K562 (cell line): Measurements from ENCODE around the gene GALNT16. TPM values are rescaled to one million over a fixed set of nuclear protein-coding genes. Genes with fewer than 3 reads are reported as not detected.

ENCODE experiments used
- ATAC-seq: fragments of 200-7000 bp; cut with Tn5 transposase; 3 replicates; pipeline ENCODE4 v1.9.1; 2020; ENCODE audit warnings: moderate library complexity
- BruUV-seq: library from RNA; stranded (reverse); fragments of 400-500 nt; replicated peaks from 2 replicates; lab custom pipeline; 2021; lab: Mats Ljungman, UMichigan
- CTCF ChIA-PET: fragments of 300-600 bp; formaldehyde crosslinking; extraction: SDS; loops from one replicate; lab custom pipeline; 2021; ENCODE audit warnings: low intra/inter-chr PET ratio; lab: Yijun Ruan, JAX
- POLR2A ChIA-PET: fragments of 300-600, 350-650 bp; sonication (Branson Sonifier 250); formaldehyde crosslinking; extraction: SDS; loops from one replicate; lab custom pipeline; 2021; ENCODE audit warnings: antibody characterized with exemption, inconsistent platforms; lab: Yijun Ruan, JAX
- DNase-seq, 4 experiments: peaks; one replicate each; pipeline versions ENCODE4 v3.0.0 to v3.0.0-alpha.2; 2011 to 2018; ENCODE audit warnings: low spot score in 3 of 4, mixed read lengths in 3 of 4; ENCODE audit errors: extremely low read depth in 1 of 4
- FAIRE-seq: peaks from 2 replicates; lab custom pipeline; 2011; peaks lifted over from hg19 to GRCh38; lab: Jason Lieb, UNC
- H2AFZ ChIP-seq: 2 replicates; pipeline ENCODE4 v1.6.0; 2011; ENCODE audit warnings: low read depth, low read length, control low read depth, inconsistent platforms
- H3K27ac ChIP-seq: fragments of 200-600 bp; 3 replicates; pipeline ENCODE4 v1.8.0; 2011; ENCODE audit warnings: low read depth, mild to moderate bottlenecking, control low read depth, inconsistent platforms, low read length, moderate library complexity, mixed read lengths; ENCODE audit errors: extremely low read depth
- H3K27me3 ChIP-seq, 2 experiments: fragments of 300-600 bp in 1 of 2; 2 replicates in 1 of 2; 3 replicates in 1 of 2; pipeline versions ENCODE4 v1.6.0 to v1.8.0; 2011; ENCODE audit warnings: inconsistent platforms in 2 of 2, low read length in 2 of 2, mild to moderate bottlenecking in 1 of 2, mixed read lengths in 1 of 2, moderate library complexity in 1 of 2; ENCODE audit not compliant: control insufficient read depth in 2 of 2, insufficient read depth in 2 of 2
- H3K36me3 ChIP-seq: fragments of 300-600 bp; 3 replicates; pipeline ENCODE4 v1.8.0; 2011; ENCODE audit warnings: mild to moderate bottlenecking, low read length, inconsistent platforms; ENCODE audit not compliant: control insufficient read depth, insufficient read depth
- H3K4me1 ChIP-seq, 2 experiments: fragments of 200-600 bp in 1 of 2; replicated peaks in 1 of 2; 2 replicates in 1 of 2; 3 replicates in 1 of 2; pipeline versions ENCODE4 v1.5.1 to v1.8.0; 2011; ENCODE audit warnings: inconsistent platforms in 2 of 2, low read length in 2 of 2, mild to moderate bottlenecking in 1 of 2, mixed read lengths in 1 of 2, moderate library complexity in 1 of 2; ENCODE audit not compliant: control insufficient read depth in 2 of 2, insufficient read depth in 2 of 2
- H3K4me2 ChIP-seq: 2 replicates; pipeline ENCODE4 v1.6.1; 2011; ENCODE audit warnings: low read length, control low read depth, inconsistent platforms, mixed read lengths; ENCODE audit not compliant: insufficient read depth
- H3K4me3 ChIP-seq: fragments of 200-600 bp; sonication (generic), shearing (Covaris generic); 2 replicates; pipeline ENCODE4 v1.5.1; 2016; ENCODE audit warnings: control low read depth, inconsistent platforms
- H3K79me2 ChIP-seq: fragments of 200-600 bp; 3 replicates; pipeline ENCODE4 v1.8.0; 2011; ENCODE audit warnings: low read length, inconsistent platforms; ENCODE audit not compliant: control insufficient read depth, insufficient read depth
- H3K9ac ChIP-seq, 2 experiments: 2 replicates each; pipeline versions ENCODE4 v1.6.0 to v1.6.1; 2011; ENCODE audit warnings: low read depth in 2 of 2, low read length in 2 of 2, control low read depth in 1 of 2, inconsistent platforms in 1 of 2, mild to moderate bottlenecking in 1 of 2, mixed read lengths in 1 of 2; ENCODE audit not compliant: insufficient read depth in 1 of 2
- H3K9me1 ChIP-seq: one replicate; pipeline ENCODE4 v1.6.0; 2011; ENCODE audit warnings: inconsistent platforms, mild to moderate bottlenecking, low read length, moderate library complexity; ENCODE audit not compliant: control insufficient read depth, insufficient read depth
- H3K9me3 ChIP-seq: replicated peaks from 2 replicates; pipeline ENCODE4 v1.5.1; 2011; ENCODE audit warnings: low read depth, low read length, inconsistent platforms; ENCODE audit not compliant: control insufficient read depth, insufficient read depth
- H4K20me1 ChIP-seq: replicated peaks from 2 replicates; pipeline ENCODE4 v1.6.1; 2011; ENCODE audit warnings: low read length, inconsistent platforms, mixed read lengths; ENCODE audit not compliant: control insufficient read depth, insufficient read depth
- ESRRA ChIP-seq: fragments of 450-650 bp; IDR thresholded peaks from 2 replicates; pipeline ENCODE4 v1.6.1; 2014; ENCODE audit warnings: low read depth, mild to moderate bottlenecking, moderate library complexity, borderline replicate concordance
- GMEB1 ChIP-seq: fragments of 250-450 bp; sonication (Bioruptor Pico); IDR thresholded peaks from 2 replicates; pipeline ENCODE4 v1.4.0; 2020; ENCODE audit warnings: mild to moderate bottlenecking
- MAFG ChIP-seq: fragments of 450-650 bp; conservative IDR thresholded peaks from 2 replicates; pipeline ENCODE4 v1.6.1; 2016; ENCODE audit warnings: missing genetic modification characterization, missing compliant biosample characterization
- MXI1 ChIP-seq: IDR thresholded peaks from 2 replicates; pipeline ENCODE4 v1.6.1; 2011; ENCODE audit warnings: low read depth, mild to moderate bottlenecking, improper control_type of control experiment, low read length
- NBN ChIP-seq: fragments of 450-650 bp; IDR thresholded peaks from 2 replicates; pipeline ENCODE4 v1.6.1; 2016; ENCODE audit warnings: low read depth, mild to moderate bottlenecking
- NCOA1 ChIP-seq: fragments of 450-650 bp; IDR thresholded peaks from 2 replicates; pipeline ENCODE4 v1.6.1; 2016; ENCODE audit warnings: low read depth
- NFATC3 ChIP-seq: fragments of 450-650 bp; IDR thresholded peaks from 2 replicates; pipeline ENCODE4 v1.6.1; 2017; ENCODE audit warnings: mild to moderate bottlenecking
- NONO ChIP-seq, 2 experiments: fragments of 200-400 bp in 1 of 2; fragments of 450-650 bp in 1 of 2; formaldehyde crosslinking in 1 of 2; IDR thresholded peaks; 2 replicates each; pipeline ENCODE4 v1.6.1; 2017; ENCODE audit warnings: low read depth in 2 of 2, mild to moderate bottlenecking in 2 of 2, moderate library complexity in 2 of 2, low read length in 1 of 2
- PTTG1 ChIP-seq: fragments of 450-650 bp; IDR thresholded peaks from 2 replicates; pipeline ENCODE4 v1.6.1; 2016; ENCODE audit warnings: low read depth, mild to moderate bottlenecking, missing genetic modification characterization, missing compliant biosample characterization
- TEAD1 ChIP-seq, 2 experiments: fragments of 450-650 bp in 1 of 2; sonication (generic) in 1 of 2; formaldehyde crosslinking; IDR thresholded peaks; 2 replicates each; pipeline versions ENCODE4 v1.4.0 to v1.8.0; 2020 to 2022; ENCODE audit warnings: mild to moderate bottlenecking in 2 of 2, missing genetic modification reagents in 1 of 2
- ZNF134 ChIP-seq: fragments of 250-450 bp; sonication (Bioruptor Pico); conservative IDR thresholded peaks from 2 replicates; pipeline ENCODE4 v1.4.0; 2020
- WGBS: fragments of 100-300 bp; shearing (Covaris generic); methylation state at CpG from one replicate; pipeline ENCODE4 v1.1.6; 2016; ENCODE audit warnings: low coverage, mixed read lengths; ENCODE audit not compliant: insufficient coverage; ENCODE audit errors: missing lambda C conversion rate; 5-methylcytosine and 5-hydroxymethylcytosine counted together
- in situ Hi-C: fragments of 300-500 bp; cut with MboI; formaldehyde crosslinking; loops from 4 replicates; pipeline ENCODE4 v1.15.0; 2018; ENCODE audit warnings: inconsistent platforms, mixed read lengths
- intact Hi-C: fragments of 100-400 bp; cut with micrococcal nuclease; formaldehyde crosslinking; loops from 2 replicates; pipeline ENCODE4 v1.14.2; 2022
- polyA plus RNA-seq, 8 experiments: library from polyadenylated mRNA; depleted of rRNA in 4 of 8; stranded (reverse) in 5 of 8; unstranded in 3 of 8; fragments of >200 nt; fragmentation: Nextera tagmentation in 2 of 8; fragmentation: Illumina TruSeq in 1 of 8; extraction: Ambion mirVana in 2 of 8; extraction: Trizol in 1 of 8; gene quantifications; 2 replicates each; pipeline versions ENCODE4 v1.2.1 to v1.2.3, GENCODE V29; 2011 to 2014; ENCODE audit warnings: inconsistent platforms in 1 of 8, missing spikeins in 1 of 8
- total RNA-seq, 7 experiments: library from RNA; depleted of rRNA in 6 of 7; stranded (reverse); fragments of >200 nt in 6 of 7; fragmentation: Illumina TruSeq in 2 of 7; extraction: Trizol in 2 of 7; gene quantifications; 2 replicates each; pipeline versions ENCODE4 v1.2.1 to v1.2.3, GENCODE V29; 2011 to 2021; ENCODE audit warnings: low replicate concordance in 1 of 7
- TF ChIP-seq, protein P1 (sequence below): fragments of 450-650 bp; IDR thresholded peaks from 2 replicates; pipeline ENCODE4 v1.7.1; 2018; ENCODE audit warnings: mild to moderate bottlenecking, low read depth; ENCODE audit not compliant: partially characterized antibody
- TF ChIP-seq, protein P2 (sequence below): fragments of 150-350 bp; conservative IDR thresholded peaks from 2 replicates; pipeline ENCODE4 v1.6.1; 2014; ENCODE audit warnings: low read length

The GALNT16 gene
- total and polyA plus RNA-seq, 9 of the 15 experiments (the other 6 are each of a cell fraction or from before 2014, with no cell fraction given) = not detected

- no peak overlapping the region for H3K27ac ChIP-seq
- WGBS = 0% methylated on average over 7 of the region's 8 CpGs
- POLR2A ChIA-PET = no interaction called here
- H3K9me1 ChIP-seq = peaks cover 3% of the 10 kb centered on the region
- H3K4me1 ChIP-seq = no peaks in the 10 kb centered on the region; a peak in 1 of 5 replicates
- TF ChIP-seq NONO (IDR thresholded peaks at IDR 0.05; ENCODE audit: low read depth in 2 of 2, low read length in 1 of 2) (no peak), TEAD1 (CRISPR knock-in tag; IDR thresholded peaks at IDR 0.05) (no peak), MAFG (tag) (no peak), PTTG1 (tag) (no peak), NCOA1 (no peak), ZNF134 (CRISPR knock-in tag) (no peak), ESRRA (no peak), NBN (no peak), GMEB1 (no peak), MXI1 (no peak), NFATC3 (no peak)
- TF ChIP-seq, protein P1, sequence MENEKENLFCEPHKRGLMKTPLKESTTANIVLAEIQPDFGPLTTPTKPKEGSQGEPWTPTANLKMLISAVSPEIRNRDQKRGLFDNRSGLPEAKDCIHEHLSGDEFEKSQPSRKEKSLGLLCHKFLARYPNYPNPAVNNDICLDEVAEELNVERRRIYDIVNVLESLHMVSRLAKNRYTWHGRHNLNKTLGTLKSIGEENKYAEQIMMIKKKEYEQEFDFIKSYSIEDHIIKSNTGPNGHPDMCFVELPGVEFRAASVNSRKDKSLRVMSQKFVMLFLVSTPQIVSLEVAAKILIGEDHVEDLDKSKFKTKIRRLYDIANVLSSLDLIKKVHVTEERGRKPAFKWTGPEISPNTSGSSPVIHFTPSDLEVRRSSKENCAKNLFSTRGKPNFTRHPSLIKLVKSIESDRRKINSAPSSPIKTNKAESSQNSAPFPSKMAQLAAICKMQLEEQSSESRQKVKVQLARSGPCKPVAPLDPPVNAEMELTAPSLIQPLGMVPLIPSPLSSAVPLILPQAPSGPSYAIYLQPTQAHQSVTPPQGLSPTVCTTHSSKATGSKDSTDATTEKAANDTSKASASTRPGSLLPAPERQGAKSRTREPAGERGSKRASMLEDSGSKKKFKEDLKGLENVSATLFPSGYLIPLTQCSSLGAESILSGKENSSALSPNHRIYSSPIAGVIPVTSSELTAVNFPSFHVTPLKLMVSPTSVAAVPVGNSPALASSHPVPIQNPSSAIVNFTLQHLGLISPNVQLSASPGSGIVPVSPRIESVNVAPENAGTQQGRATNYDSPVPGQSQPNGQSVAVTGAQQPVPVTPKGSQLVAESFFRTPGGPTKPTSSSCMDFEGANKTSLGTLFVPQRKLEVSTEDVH = no peak
- TF ChIP-seq, protein P2, sequence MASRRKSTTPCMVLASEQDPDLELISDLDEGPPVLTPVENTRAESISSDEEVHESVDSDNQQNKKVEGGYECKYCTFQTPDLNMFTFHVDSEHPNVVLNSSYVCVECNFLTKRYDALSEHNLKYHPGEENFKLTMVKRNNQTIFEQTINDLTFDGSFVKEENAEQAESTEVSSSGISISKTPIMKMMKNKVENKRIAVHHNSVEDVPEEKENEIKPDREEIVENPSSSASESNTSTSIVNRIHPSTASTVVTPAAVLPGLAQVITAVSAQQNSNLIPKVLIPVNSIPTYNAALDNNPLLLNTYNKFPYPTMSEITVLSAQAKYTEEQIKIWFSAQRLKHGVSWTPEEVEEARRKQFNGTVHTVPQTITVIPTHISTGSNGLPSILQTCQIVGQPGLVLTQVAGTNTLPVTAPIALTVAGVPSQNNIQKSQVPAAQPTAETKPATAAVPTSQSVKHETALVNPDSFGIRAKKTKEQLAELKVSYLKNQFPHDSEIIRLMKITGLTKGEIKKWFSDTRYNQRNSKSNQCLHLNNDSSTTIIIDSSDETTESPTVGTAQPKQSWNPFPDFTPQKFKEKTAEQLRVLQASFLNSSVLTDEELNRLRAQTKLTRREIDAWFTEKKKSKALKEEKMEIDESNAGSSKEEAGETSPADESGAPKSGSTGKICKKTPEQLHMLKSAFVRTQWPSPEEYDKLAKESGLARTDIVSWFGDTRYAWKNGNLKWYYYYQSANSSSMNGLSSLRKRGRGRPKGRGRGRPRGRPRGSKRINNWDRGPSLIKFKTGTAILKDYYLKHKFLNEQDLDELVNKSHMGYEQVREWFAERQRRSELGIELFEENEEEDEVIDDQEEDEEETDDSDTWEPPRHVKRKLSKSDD = no peak
- in situ Hi-C loops = no loop called here
- no peak overlapping the region for H2AFZ ChIP-seq
- intact Hi-C loops = no loop called here
- BruUV-seq = no TSS peak
- no peak overlapping the region for H3K4me3 ChIP-seq
- H3K9ac ChIP-seq = no peak overlapping the region
- CTCF ChIA-PET = no interaction called here
- peaks cover 8 to 65% of the 10 kb centered on the region in 2 experiments for H3K27me3 ChIP-seq
- DNase-seq (no peak), FAIRE-seq (no peak), ATAC-seq (no peak)
- H3K4me2 ChIP-seq = no peak overlapping the region
- 0 out of 2 replicates have a peak, but pooled peaks cover 3% of the 10 kb centered on the region for H4K20me1 ChIP-seq
- no peaks in the 10 kb centered on the region for H3K36me3 ChIP-seq
- no peaks in the 10 kb centered on the region for H3K79me2 ChIP-seq
- H3K9me3 ChIP-seq = no peaks in the 10 kb centered on the region
Observed at GRCh38 chr14:69325086-69325485, 65.1 kb downstream of the GALNT16 start.
